ENCODE results near the gene GLIS2. TPM values are rescaled to one million over a fixed set of nuclear protein-coding genes. Genes with fewer than 3 reads are reported as not detected.

Gene GLIS2
- total and polyA plus RNA-seq, 3 donors from 2014 or later = 4.8 to 15.0 (median 6.7) TPM

- TF ChIP-seq CTCF (IDR thresholded peaks at IDR 0.05) (no peak), POLR2A (IDR thresholded peaks at IDR 0.05) (no peak)
- Histone ChIP-seq H3K9me3 (no peaks in the 10 kb centered on the region), H3K27ac (peak overlapping the region in 1 of 2 donors; percentile 36), H3K4me1 (peaks cover 61% of the 10 kb centered on the region), H3K4me3 (no peak overlapping the region), H3K36me3 (ENCODE audit: low read depth, missing control alignments) (no peaks in the 10 kb centered on the region), H3K27me3 (no peaks in the 10 kb centered on the region)
- no peak for DNase-seq
- intact Hi-C loops (cut with DNase I; ENCODE audit: low total_unique reads) = no loop called here
- WGBS, 2 donors = 46 to 66% methylated on average over 7 to 16 of the region's 16 CpGs
Observed at GRCh38 chr16:4320571-4321137, 4.8 kb downstream of the GLIS2 start.

- TF ChIP-seq CTCF (IDR thresholded peaks at IDR 0.05) (no peak), POLR2A (IDR thresholded peaks at IDR 0.05) (no peak)
- intact Hi-C loops (cut with DNase I; ENCODE audit: low total_unique reads) = no loop called here
- WGBS, 2 donors = 80 to 85% methylated on average over 10 to 19 of the region's 19 CpGs
- Histone ChIP-seq H3K36me3 (ENCODE audit: low read depth, missing control alignments) (no peaks in the 10 kb centered on the region), H3K27me3 (no peaks in the 10 kb centered on the region), H3K4me1 (peaks cover 61% of the 10 kb centered on the region), H3K9me3 (no peaks in the 10 kb centered on the region), H3K4me3 (no peak overlapping the region), H3K27ac (peak overlapping the region in 1 of 2 donors; percentile 36)
- no peak for DNase-seq
Observed at GRCh38 chr16:4321286-4322120, 5.6 kb downstream of the GLIS2 start.

DNA sequence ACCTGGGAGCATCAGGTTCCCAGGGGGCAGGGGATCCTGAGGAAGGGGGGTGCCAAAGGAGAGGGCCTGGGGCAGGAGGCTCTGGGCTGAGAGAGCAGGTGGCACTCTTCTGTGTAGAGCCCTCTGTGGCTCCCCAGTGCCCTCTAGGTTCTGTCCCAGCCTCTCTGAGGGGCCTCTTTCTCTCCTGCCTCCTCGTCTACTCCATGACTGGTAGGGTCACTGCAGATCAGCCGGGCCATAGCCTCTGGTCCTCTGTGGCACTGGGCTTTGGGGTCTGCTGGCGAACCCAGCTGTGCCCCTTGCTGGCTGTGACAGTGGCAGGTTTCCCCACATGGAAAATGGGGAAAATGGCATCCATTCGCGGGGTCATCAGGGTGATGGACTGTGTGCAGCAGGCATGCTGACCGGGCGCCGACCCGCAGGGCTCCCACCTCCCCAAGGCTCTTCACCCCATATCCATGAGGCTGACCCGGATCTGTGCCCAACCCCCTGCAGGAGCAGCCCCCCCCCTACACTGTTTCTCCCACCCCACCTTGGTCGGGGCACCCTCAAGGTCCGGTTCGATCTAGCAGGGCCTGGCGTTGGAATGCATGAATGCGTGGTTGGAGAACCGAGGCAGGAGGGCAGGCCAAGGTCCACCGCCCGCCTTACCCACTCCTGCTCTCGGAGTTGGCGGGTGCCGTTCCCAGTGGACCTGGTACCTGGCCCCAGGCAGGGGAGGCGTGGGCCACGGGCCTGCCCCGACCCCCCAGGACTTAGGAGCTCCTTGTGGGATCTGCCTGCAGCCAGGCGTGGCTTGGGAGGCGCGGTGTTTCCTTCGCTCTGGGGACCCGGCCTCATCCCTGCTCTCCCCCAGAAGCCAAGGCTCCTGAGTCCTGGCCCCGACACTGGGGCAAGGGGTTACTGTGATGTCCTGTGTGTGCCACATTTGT is 6.5 kb downstream of the GLIS2 start:
- TF ChIP-seq POLR2A (IDR thresholded peaks at IDR 0.05) (no peak), CTCF (IDR thresholded peaks at IDR 0.05) (no peak)
- Histone ChIP-seq H3K36me3 (ENCODE audit: low read depth, missing control alignments) (no peaks in the 10 kb centered on the region), H3K4me1 (peaks cover 60% of the 10 kb centered on the region), H3K4me3 (no peak overlapping the region), H3K27ac (no peak overlapping the region), H3K9me3 (no peaks in the 10 kb centered on the region), H3K27me3 (no peaks in the 10 kb centered on the region)
- intact Hi-C loops (cut with DNase I; ENCODE audit: low total_unique reads) = no loop called here
- no peak for DNase-seq
- 89 to 92% methylated on average over 12 to 30 of the region's 30 CpGs for WGBS, 2 donors

DNA sequence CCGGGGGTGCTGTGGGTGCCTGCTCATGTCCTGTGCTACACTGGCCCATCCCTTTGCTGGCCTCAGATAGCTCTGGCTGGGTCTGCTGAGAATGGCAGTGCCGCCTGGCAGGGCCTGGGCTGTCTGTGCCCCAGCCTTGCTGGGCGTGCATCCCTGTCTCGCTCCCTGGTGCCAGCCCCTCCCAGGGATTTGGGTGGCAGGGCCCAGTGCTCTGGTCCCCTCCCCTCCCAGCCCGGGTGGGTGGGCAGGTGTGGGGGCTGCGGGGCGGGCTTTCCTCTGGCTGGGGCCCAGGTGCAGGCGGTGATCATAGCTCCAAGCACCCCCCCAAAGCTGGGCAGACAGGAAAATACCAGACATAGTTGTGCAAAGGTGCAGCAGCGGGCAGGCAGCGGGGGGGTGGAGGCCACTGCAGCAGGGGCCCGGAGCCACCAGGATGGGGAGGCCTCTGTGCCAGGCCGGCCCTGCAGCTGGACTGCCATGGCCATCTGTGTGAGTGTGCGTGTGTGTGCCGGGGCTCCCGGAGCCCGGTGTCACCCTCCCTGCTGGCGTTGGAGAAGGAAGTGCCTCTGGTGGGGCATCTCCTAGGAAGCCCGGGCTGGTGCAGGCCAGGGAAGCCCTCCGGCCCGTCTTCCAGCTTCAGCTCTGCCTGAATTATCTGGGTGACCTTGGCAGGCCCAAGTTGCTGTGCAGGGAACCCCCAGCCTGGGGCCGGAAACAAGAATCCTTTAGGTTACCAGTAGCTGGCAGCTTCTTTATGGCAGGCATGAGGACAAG is 7.4 kb downstream of the GLIS2 start:
- no peaks in the 10 kb centered on the region for H3K9me3 ChIP-seq
- no peak for DNase-seq
- peak overlapping the region; percentile 10 to 85 for H3K27ac ChIP-seq
- H3K4me3 ChIP-seq = no peak overlapping the region
- no peaks in the 10 kb centered on the region for H3K36me3 ChIP-seq (ENCODE audit: low read depth, missing control alignments)
- WGBS, 2 donors = 56% methylated on average over 10 of the region's 21 CpGs; no CpG with 5 or more reads in 1 of the 2 donors
- H3K4me1 ChIP-seq = peaks cover 57% of the 10 kb centered on the region
- no peaks in the 10 kb centered on the region for H3K27me3 ChIP-seq
- intact Hi-C loops (cut with DNase I; ENCODE audit: low total_unique reads) = no loop called here
- TF ChIP-seq CTCF (IDR thresholded peaks at IDR 0.05) (no peak), POLR2A (IDR thresholded peaks at IDR 0.05) (no peak)

All from testis (tissue), 3 donors.